ENCODE data around the gene ST6GALNAC2. TPM values are rescaled to one million over a fixed set of nuclear protein-coding genes. Genes with fewer than 3 reads are reported as not detected.

Gene ST6GALNAC2
- total RNA-seq, 4 donors from 2014 or later: 1.4 to 4.4 (median 1.6) TPM; not detected in 1

- H3K36me3 ChIP-seq: no peaks in the 10 kb centered on the region
- intact Hi-C loops (cut with DNase I; ENCODE audit: low total_unique reads): no loop called here
- in situ Hi-C loops (cut with MboI; ENCODE audit: low pct_ligation_motif_present in 1 of 4, low pct_unique_long_range_greater_than_20kb in 1 of 4, low sequenced_read_pairs in 3 of 4): no loop called here
- WGBS, 2 donors (ENCODE audit: low coverage in 1 of 2): 77 to 88% methylated on average over 3 of the region's 3 CpGs
- no peak for DNase-seq
- H3K9me3 ChIP-seq: no peaks in the 10 kb centered on the region
- TF ChIP-seq POLR2AphosphoS5 (IDR thresholded peaks at IDR 0.05) (no peak), EP300 (IDR thresholded peaks at IDR 0.05; ENCODE audit: low read depth) (no peak), CTCF (IDR thresholded peaks at IDR 0.05) (no peak), POLR2A (IDR thresholded peaks at IDR 0.05) (no peak)
- no peak overlapping the region for H3K27ac ChIP-seq
- H3K4me3 ChIP-seq: no peak overlapping the region
- peaks cover 0 to 9% (median 4%) of the 10 kb centered on the region in 4 donors for H3K4me1 ChIP-seq
- H3K27me3 ChIP-seq: peaks cover 4% of the 10 kb centered on the region
These were observed 9.0 kb upstream of the ST6GALNAC2 start for GRCh38 chr17:76594690-76595089.

GRCh38 chr17:76593959-76594358, 8.3 kb upstream of the ST6GALNAC2 start:
- no peaks in the 10 kb centered on the region for H3K36me3 ChIP-seq
- in situ Hi-C loops (cut with MboI; ENCODE audit: low pct_ligation_motif_present in 1 of 4, low pct_unique_long_range_greater_than_20kb in 1 of 4, low sequenced_read_pairs in 3 of 4) (no loop called here), intact Hi-C loops (cut with DNase I; ENCODE audit: low total_unique reads) (no loop called here)
- no peak overlapping the region for H3K4me3 ChIP-seq
- TF ChIP-seq POLR2AphosphoS5 (IDR thresholded peaks at IDR 0.05) (no peak), EP300 (IDR thresholded peaks at IDR 0.05; ENCODE audit: low read depth) (no peak), POLR2A (IDR thresholded peaks at IDR 0.05) (no peak), CTCF (IDR thresholded peaks at IDR 0.05) (no peak)
- H3K4me1 ChIP-seq: peaks cover 0 to 9% (median 4%) of the 10 kb centered on the region in 4 donors
- no peak overlapping the region for H3K27ac ChIP-seq
- H3K27me3 ChIP-seq: peaks cover 9% of the 10 kb centered on the region
- no peaks in the 10 kb centered on the region for H3K9me3 ChIP-seq
- no peak for DNase-seq
- WGBS, 2 donors (ENCODE audit: low coverage in 1 of 2): 76 to 78% methylated on average over 3 to 4 of the region's 4 CpGs

GRCh38 chr17:76593384-76593826, 7.7 kb upstream of the ST6GALNAC2 start:
- in situ Hi-C loops (cut with MboI; ENCODE audit: low pct_ligation_motif_present in 1 of 4, low pct_unique_long_range_greater_than_20kb in 1 of 4, low sequenced_read_pairs in 3 of 4): no loop called here
- intact Hi-C loops (cut with DNase I; ENCODE audit: low total_unique reads): no loop called here
- Histone ChIP-seq H3K4me1 (peaks cover 0 to 9% (median 4%) of the 10 kb centered on the region in 4 donors), H3K27me3 (peaks cover 13% of the 10 kb centered on the region), H3K36me3 (no peaks in the 10 kb centered on the region), H3K4me3 (no peak overlapping the region), H3K9me3 (no peaks in the 10 kb centered on the region), H3K27ac (no peak overlapping the region)
- no peak for DNase-seq
- TF ChIP-seq POLR2AphosphoS5 (IDR thresholded peaks at IDR 0.05) (no peak), POLR2A (IDR thresholded peaks at IDR 0.05) (no peak), CTCF (IDR thresholded peaks at IDR 0.05) (no peak), EP300 (IDR thresholded peaks at IDR 0.05; ENCODE audit: low read depth) (no peak)
- WGBS, 2 donors (ENCODE audit: low coverage in 1 of 2): 40 to 77% methylated on average over 2 to 8 of the region's 8 CpGs

- Histone ChIP-seq H3K9me3 (no peaks in the 10 kb centered on the region), H3K27me3 (peaks cover 57% of the 10 kb centered on the region), H3K27ac (no peak overlapping the region), H3K36me3 (no peaks in the 10 kb centered on the region), H3K4me1 (peaks cover 3 to 20% (median 18%) of the 10 kb centered on the region in 4 donors), H3K4me3 (no peak overlapping the region)
- no peak for TF ChIP-seq POLR2AphosphoS5 (IDR thresholded peaks at IDR 0.05)
- in situ Hi-C loops (cut with MboI; ENCODE audit: low pct_ligation_motif_present in 1 of 4, low pct_unique_long_range_greater_than_20kb in 1 of 4, low sequenced_read_pairs in 3 of 4) (no loop called here), intact Hi-C loops (cut with DNase I; ENCODE audit: low total_unique reads) (no loop called here)
- no peak for DNase-seq
These were observed 2.5 kb upstream of the ST6GALNAC2 start for GRCh38 chr17:76588182-76588581.
